HPDE6-E6E7 (cell line): ENCODE results near the gene SERINC5.
"Not testable (repeated sequence)": the region's sequence is repeated elsewhere in the genome, so short reads cannot be mapped to it uniquely, and the experiment has no call there.

Experiments used
- DNase-seq: peaks from one replicate; pipeline ENCODE4 v3.0.0; 2011; ENCODE audit warnings: missing footprints; ENCODE audit errors: extremely low spot score

The SERINC5 gene

DNA sequence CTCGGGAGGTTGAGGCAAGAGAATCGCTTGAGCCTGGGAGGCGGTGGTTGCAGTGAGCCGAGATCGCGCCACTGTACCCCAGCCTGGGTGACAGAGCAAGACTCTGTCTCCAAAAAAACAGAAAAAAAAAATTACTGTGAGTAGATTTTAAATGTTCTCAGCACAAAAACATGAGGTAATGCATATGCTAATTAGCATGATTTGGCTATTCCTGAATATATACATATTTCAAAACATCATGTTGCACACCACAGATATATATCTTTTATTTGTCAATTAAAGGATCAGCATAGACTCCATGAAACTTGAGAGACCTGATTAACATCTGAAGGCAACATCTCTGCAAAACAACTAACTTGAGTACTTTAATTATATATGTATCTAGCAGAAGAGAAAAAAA is 117.4 kb downstream of the SERINC5 start:
- DNase-seq = no peak

DNA sequence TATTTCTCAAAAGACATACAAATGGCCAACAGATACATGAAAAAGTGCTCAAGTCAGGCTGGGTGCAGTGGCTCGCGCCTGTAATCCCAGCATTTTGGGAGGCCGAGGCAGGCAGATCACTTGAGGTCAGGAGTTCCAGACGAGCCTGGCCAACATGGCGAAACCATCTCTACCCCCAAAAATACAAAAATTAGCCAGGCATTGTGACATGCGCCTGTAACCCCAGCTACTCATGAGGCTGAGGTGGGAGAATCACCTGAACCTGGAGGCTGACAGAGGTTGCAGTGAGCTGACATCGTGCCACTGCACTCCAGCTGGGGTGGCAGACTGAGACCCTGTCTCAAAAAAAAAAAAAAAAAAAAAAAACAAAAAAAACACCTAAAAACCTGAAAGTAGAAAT is 119.0 kb downstream of the SERINC5 start:
- DNase-seq = not testable (repeated sequence)

DNA sequence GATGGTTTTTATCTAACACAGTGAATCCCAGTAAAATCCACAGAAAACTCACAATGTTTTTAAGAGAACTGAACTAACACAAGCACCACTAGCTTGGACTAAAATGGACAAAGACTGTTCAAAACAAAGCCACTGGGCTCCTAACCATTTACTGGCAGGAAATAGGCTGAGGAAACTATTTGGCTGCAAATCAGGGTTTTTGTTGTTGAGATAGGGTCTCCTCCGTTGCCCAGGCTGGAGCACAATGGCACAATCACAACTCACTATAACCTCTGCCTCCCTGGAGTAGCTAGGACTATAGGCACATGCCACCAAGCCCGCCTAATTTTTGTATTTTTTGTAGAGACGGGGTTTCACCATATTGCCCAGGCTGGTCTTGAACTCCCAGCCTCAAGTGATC is 121.0 kb downstream of the SERINC5 start:
- DNase-seq = no peak

DNA sequence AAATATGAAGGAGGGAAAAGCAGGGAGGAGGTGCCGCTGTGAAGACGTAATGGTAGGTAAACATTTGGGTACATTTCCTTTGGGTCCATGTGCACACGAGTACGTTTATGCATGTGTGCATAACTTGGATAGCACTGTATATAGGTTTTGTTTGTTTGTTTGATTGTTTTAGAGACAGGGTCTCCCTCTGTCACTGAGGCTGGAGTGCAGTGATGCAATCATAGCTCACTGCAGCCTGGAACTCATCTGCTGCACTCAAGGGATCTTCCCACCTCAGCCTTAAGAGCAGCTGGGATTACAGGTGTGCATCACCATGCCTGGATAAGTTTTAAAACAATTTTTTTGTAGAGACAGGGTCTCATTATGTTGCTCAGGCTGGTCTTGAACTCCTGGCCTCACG is 126.7 kb downstream of the SERINC5 start:
- no peak for DNase-seq

DNA sequence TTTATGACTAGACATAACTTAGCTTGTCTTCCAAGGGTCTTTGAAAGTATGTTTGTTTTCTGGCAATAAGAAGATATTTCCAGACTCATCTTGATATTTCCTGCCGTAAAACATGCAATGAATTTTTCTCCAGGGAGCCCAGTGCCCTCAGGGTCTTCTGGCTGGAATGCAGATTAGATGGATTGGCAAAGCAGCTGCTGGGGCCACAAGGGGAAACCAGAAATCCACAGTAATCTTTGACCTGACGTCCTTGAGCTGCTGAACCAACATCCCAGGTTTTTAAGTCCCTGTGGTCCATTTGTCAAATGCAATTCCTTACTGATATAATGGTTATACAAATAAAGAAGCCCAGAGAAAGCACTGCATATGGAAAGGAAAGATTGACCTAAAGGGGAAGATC is 127.7 kb downstream of the SERINC5 start:
- DNase-seq = no peak

DNA sequence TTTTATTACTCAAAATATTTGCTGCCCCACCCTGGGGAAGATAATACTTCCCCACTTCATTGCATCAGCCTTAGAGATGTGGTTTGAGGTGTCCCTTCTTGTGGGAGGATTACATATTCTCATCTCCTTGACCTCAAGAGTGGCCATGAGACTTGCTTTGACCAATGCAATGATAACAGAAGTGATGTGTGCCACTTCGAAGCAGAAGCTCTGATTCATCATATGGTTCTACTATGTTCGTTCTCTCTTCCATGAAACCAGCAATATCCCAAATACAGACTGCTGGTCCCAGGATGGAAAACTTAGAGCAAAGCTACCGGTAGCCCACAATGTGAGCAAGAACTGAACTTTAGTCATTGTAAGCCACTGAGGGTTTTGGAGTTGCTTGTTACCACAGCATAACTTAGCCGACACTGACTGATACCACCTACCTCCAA is 128.7 kb downstream of the SERINC5 start:
- DNase-seq = no peak

DNA sequence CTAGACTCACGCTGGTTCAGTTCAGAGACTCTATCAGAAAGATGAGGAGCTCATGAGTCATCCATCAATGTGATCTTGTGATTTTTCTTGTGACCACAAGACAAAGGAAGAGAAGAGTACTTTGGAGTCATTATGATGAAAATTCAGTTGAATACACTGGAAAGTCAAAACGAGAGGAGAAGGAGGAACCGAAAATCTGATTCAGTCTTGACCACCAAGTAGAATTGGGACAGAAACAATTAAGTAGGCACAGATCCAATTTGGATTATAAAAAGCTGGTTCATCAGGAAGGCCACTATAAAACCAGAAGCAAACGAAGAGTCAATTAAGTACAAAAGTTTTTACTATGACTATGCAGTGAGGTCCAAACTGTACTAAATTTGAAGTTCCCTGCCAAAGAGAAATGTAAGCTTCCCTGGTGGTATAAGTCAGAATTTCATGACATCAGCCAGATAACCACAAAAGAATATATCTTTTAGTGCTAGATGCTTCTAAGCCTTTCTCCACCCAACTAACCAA is 129.8 kb downstream of the SERINC5 start:
- no peak for DNase-seq

DNA sequence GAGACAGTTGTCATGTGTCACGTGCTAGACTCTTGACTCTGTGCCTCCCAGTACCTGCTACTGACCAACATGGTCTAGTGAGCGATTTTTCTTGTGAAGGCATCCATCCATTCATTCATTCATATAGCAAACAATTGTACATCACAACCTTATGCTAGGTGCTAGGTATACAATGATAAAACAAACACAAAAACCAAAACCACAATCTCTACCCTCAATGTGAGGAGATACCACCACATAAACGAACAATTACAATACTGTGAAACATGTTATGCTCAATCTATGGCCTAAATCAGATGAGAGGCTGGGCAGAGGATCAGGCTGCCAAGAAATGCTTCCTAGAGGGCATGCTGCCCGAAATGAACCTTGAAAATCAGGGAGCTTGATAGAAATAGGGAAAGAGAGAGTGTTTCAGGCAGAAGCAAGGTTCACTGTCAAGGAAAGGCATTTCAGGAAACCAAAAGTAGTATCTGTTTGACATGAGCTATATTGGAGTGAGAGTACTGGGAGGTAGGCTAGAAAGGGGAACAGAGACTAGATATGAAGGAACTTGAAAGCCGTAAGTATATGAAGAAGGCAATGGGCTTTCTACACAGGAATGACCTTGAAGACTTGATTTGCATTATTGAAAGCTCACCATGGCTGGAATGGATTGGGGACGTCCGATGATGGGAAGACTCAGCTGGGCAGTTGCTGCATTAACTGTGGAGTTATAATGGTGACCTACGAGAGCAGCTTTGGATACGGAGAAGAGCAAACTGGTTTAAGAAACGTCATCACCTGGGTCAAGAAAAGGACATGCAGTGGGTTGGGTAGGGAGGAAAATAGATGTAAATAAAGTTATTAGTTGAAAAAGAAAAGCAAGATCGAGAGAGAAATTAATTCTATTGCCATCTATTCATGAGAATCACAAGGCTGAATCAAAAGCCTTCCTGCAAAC is 130.6 kb downstream of the SERINC5 start:
- DNase-seq = no peak

DNA sequence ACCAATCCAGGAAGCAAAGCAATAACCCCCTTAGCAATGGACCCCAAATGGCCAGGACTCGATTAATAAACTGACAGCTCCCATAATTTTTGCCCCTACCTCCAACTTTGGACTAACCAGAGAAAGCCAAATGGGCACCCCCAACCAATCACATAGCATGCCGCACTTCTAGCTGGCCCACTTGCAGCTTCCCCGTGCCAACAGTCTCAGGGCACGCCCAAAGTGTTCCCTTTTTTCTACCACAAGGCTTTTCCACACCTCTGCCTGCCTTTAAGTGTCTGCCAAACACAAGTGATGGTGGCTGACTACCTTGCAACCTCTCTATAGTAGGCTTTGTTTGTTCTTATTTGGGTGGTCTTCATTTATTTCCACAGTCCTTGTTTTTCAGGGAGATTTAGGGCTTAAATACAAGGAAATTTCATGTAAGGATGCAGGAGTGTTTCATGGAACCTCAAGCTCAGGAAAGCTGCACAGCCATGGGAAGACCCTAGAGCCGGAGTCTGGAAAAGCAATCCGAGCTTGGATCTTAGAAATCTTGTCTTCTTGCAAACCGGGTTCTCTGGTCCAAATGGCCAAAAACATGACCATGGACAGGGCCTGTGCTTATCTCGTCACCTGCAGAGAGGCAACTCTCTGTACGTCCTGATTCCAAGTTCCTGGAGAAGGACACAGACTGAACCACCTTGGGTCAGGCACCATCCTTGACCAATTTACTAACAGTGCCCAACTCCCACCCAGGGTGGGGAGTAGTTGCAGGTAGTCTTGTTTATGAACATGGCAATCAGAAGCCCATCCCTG is 131.5 kb downstream of the SERINC5 start:
- DNase-seq = no peak

DNA sequence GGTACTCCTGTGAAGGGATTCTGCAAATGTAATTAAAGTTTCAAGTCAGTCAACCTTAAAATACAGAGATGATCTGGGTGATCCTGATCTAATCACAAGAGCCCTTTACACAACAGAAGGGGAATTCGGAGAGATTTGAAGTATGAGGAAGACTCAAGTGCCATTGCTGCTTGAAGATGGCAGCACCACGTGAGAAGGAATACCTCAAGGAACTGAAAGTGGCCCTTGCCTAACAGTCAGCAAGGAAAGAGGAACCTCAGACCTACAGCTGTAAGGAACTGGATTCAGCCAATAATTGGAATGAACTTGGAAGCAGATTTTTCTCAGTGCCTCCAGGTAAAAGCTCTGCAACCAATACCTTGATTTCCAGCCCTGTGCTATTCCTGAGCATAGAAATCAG is 133.3 kb downstream of the SERINC5 start:
- DNase-seq = no peak

DNA sequence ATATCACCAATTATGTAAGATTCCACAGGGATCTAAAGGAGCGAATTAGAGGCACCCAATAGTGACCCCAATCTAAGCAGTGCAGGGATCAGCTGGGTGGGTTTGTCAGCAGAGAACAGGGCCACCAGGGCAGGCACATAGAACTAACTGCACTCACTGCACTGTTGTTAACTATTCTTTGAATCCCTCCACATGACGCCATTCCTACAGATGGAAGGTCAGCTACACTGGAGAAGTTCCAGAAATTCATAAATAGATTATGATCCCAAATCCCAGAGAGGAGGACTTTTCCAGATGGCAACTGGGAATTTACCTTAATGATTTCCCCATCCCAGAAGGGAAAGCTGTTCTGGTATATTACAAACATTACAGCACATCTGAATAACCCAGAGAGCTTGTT is 136.5 kb downstream of the SERINC5 start:
- DNase-seq = no peak

DNA sequence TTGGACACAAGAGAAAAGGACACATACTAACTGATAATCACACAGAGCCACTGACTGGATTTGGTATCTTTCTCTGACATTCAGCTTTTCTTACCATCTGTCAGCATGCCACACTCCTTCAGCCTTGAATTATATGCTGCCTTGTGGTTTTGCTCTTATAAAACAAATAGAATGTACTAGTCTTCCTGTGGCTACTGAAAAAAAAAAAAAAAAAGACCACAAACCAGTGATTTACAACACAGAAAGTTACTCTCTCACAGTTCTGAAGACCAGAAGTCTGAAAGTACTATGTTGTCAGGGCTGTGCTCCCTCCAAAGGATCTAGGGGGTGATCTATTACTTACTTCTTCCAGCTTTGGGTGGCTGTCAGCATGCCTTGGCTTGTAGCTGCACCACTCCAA is 138.4 kb downstream of the SERINC5 start:
- DNase-seq = no peak

DNA sequence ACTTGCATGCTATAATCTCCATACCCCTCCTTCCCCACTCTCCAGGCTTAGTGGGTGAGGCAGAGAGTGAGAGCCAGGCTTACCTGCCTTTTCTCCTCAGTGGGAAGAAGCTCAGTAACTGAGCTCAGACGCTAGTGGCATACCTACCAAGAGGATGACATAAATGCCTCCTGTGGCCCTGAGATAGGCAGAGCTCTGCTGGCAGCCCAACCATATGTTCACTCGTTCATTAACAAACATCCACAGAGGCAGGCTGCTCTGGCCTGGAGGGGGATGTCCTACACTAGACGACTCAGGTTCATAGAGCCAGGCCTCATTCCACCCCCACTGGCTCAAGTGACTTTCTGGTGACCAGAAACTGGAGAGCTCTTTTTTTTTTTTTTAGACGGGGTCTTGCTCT is 139.4 kb downstream of the SERINC5 start:
- DNase-seq = no peak

DNA sequence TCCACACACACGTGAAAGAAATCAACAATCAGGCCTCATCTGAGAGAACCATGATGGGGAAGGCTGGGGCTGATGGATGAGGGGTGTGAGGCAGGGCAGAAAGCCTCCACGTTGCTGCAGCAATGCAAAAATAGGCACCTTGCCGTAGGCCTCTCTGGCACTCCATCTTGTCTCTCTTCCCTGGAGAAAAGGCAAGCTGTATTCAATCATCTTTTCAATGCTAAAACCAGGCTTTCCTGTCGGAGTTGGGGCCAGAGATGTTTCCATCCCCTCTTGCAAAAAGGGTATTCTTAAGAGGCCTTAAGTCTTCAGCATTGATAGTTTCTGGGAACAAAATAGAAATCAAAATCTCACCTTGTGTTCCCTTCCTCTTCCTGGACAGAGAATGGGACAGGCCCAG is 139.8 kb downstream of the SERINC5 start:
- DNase-seq = no peak

DNA sequence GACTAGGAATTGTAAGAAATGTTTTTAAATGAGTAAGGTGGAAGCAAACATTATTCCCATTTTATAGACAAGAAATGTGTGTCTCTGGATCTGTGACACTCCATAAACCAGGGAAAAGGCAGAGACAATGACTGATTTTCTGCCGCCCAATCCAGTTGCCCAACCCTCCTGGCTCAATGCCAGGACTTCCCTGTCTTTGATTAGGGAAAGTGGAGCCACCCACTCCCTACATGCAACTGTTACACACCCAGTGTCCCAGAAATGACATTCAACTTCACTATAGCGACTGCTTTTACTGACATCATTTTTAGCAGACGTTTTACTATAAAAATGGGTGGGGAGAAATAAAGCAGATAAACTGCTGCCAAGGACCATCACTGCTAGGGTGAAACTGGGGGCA is 141.0 kb downstream of the SERINC5 start:
- no peak for DNase-seq

DNA sequence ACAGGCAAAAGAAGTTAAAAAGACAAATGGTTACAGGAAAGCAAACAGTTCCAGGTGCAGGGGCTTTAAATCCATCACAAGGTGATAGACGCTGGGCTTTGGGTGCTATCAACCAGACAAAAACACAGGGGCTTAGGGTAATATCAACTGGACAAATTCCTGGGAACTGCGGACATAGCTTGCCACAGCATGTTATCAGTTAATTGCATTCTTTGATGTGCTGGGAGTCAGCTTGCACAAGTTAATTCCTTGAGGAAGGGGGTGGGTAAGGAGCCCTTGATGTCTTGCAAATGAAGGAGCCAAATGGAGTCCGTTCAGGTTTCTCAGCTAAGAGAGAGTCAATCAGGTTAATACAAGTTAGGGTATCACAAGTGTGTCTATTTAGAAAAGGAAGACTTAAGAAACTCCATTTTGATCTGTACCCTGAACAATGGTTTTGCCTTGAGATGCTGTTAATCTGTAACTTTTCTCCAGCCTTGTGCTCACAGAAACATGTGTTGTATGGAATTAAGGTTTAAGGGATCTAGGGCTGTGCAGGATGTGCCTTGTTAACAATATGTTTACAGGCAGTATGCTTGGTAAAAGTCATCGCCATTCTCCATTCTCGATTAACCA is 144.4 kb downstream of the SERINC5 start:
- not testable (repeated sequence) for DNase-seq

DNA sequence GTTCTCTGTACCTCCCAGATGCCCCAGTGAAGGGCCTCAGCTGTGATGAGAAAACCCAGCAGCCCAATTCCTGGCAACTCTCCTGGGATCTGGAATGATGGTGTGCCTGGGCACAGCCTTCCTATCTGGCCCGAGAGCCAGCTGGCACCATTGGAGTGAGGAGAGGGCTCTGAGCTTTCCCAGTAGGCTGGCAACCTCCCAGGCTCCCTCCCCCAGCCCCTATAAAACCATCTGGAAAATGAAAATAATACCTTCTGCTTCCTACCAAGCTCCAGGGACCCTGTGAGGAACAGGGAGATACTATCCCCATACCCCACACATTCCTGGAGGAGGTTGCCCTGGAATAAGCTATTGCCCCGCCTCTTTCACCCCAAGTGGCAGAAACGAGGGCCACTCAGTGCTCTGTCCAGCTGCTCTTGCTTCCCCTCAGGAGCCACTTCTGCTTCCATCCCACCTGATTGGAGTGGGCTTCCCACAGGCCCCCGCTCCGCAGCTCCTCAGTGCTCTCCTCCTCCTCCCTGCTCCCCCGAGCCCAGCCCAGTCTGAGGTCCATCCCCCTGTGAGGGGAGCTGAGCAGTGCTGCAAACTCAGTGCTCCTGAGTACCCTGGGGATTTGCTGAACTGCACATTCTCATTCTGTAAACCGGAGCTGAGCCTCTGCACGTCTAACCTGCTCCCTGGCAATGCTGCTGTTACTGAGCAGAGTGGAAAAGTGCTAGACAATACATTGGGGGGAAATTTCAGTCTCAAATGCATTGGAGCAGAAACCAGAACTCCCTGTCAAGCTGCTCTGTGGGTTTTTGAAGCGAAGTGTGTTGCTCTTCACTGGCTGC is 146.0 kb downstream of the SERINC5 start:
- DNase-seq = no peak

DNA sequence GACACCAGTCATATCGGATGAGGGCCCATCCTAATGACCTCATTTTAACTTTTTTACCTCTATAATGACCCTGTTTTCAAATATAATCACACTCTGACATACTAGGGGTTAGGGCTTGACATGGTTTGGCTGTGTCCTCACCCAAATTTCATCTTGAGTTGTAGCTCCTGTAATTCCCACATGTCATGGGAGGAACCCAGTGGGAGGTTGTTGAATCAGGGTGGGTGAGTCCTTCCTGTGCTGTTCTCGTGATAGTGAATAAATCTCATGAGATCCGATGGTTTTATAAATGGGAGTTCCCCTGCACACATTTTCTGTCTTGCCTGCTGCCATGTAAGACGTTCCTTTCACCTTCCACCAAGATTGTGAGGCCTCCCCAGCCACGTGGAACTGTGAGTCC is 148.9 kb downstream of the SERINC5 start:
- DNase-seq = no peak

DNA sequence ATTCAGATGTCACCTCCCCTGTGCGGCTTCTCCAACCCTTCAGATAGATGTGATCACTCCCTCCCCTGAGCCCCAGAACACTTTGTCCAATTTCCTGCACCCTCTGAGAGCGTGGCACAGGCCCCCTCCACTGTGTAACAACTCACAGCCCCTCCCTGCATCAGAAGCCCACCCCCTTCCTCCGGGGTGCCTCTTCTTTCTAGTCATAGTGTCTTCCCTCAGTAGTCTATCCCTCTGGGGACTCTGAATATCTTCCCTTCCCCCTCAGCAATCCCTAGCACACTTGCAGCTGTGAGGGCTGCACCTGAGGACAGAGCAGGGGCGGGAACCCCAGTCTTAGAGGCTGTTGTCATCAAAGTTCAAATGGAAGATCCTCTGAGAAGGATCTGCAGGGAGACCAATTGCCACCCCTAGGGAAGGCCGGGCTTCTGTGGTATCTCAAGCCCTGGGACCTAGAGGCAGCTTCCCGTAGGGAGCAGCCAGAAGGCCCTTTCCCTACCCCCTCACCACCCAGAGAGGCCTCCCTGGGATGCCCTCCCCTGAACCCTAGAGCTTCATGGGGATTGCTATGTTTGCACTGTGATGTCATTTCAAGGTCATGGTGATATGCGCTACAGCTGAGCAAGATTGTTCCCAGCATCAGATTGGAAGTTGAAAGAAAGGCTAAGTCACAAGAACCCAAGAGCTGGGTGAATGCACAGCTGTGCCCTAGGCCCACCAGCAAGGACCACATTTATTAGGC is 150.0 kb downstream of the SERINC5 start:
- DNase-seq = no peak

DNA sequence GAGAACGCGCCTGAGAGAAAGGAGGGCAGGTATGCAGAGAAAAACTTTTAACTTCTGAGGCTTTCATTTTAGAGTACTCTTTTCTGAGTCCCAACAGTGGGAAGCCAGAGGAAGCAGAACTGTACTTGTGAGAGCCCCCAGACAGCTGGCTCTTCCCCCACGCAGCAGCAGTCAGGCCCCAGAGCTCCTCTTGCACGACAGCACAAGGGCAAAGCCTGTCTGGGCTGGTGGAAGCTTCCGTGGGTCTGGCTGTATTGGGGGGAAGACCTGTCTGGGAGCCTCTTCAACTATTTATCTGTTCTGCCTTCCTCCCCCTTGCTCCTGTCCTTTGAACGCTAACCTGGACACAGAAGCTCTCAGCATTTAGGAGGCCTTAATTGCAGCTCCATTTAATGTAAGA is 152.5 kb downstream of the SERINC5 start:
- no peak for DNase-seq

DNA sequence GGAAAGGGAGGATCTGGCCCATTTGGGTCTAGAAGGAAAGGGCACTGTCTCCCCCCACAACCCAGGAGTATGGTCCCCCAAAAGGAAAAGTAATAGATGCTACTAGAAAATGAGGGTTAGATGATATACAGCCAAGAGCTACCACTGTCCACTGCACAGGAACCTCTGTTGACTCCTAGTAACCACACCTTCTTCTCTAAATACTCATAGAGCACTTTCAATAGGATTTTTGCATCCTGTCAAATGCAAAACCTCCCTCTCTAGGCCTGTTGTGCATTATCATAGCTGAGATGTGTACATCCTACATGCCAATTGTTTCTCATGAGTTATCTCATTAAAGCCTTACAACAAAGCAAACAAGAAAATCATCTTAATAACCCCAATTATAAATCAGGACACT is 153.9 kb downstream of the SERINC5 start:
- no peak for DNase-seq
